Fibroblast of lung (primary cell): ENCODE measurements around the gene STARD3. TPM values are rescaled to one million over a fixed set of nuclear protein-coding genes. Genes with fewer than 3 reads are reported as not detected.

Source experiments
- DNase-seq, 2 donors: peaks; one replicate each; pipeline versions ENCODE4 v3.0.0 to v3.0.0-alpha.2; 2010; ENCODE audit warnings: low read depth in 2 of 2
- H2AFZ ChIP-seq: 2 replicates; pipeline ENCODE4 v1.5.1; 2012; ENCODE audit warnings: low read length, control low read depth, inconsistent platforms
- H3K27ac ChIP-seq: 2 replicates; pipeline ENCODE4 v1.5.1; 2011; ENCODE audit warnings: low read length, control low read depth; ENCODE audit not compliant: insufficient read depth
- H3K27me3 ChIP-seq: 2 replicates; pipeline ENCODE4 v1.5.1; 2011; ENCODE audit warnings: mild to moderate bottlenecking, low read length; ENCODE audit not compliant: control insufficient read depth, insufficient read depth
- H3K36me3 ChIP-seq: 2 replicates; pipeline ENCODE4 v1.5.1; 2011; ENCODE audit warnings: low read length; ENCODE audit not compliant: control insufficient read depth, insufficient read depth
- H3K4me1 ChIP-seq: 2 replicates; pipeline ENCODE4 v1.5.1; 2011; ENCODE audit warnings: low read length; ENCODE audit not compliant: control insufficient read depth, insufficient read depth; ENCODE audit errors: extremely low read depth
- H3K4me2 ChIP-seq: 2 replicates; pipeline ENCODE4 v1.5.1; 2011; ENCODE audit warnings: low read length, control low read depth; ENCODE audit not compliant: insufficient read depth; ENCODE audit errors: extremely low read depth
- H3K4me3 ChIP-seq, 4 experiments: fragments of 200-600 bp in 1 of 4; sonication (generic) in 1 of 4; replicated peaks in 1 of 4; 2 replicates each; pipeline ENCODE4 v1.5.1; 2011 to 2016; ENCODE audit warnings: low read length in 4 of 4, low read depth in 3 of 4, mild to moderate bottlenecking in 3 of 4, control low read depth in 2 of 4, inconsistent platforms in 1 of 4, mixed read lengths in 1 of 4; ENCODE audit not compliant: insufficient read depth in 1 of 4; ENCODE audit errors: control extremely low read depth in 1 of 4
- H3K79me2 ChIP-seq: 2 replicates; pipeline ENCODE4 v1.5.1; 2012; ENCODE audit warnings: mild to moderate bottlenecking, low read length, inconsistent platforms; ENCODE audit not compliant: control insufficient read depth, insufficient read depth
- H3K9ac ChIP-seq: 2 replicates; pipeline ENCODE4 v1.5.1; 2011; ENCODE audit warnings: mild to moderate bottlenecking, low read length, control low read depth; ENCODE audit not compliant: insufficient read depth
- H3K9me3 ChIP-seq: 2 replicates; pipeline ENCODE4 v1.5.1; 2012; ENCODE audit warnings: low read depth, low read length; ENCODE audit not compliant: control insufficient read depth, insufficient read depth
- H4K20me1 ChIP-seq: 2 replicates; pipeline ENCODE4 v1.5.1; 2011; ENCODE audit warnings: low read length; ENCODE audit not compliant: control insufficient read depth, insufficient read depth; ENCODE audit errors: extremely low read depth
- EZH2 ChIP-seq: IDR thresholded peaks from 2 replicates; pipeline ENCODE4 v1.5.1; 2012; ENCODE audit warnings: low read length, control low read depth, mild to moderate bottlenecking; ENCODE audit errors: missing control alignments
- polyA plus RNA-seq, 2 donors: library from polyadenylated mRNA; depleted of rRNA in 1 of 2; stranded (reverse) in 1 of 2; unstranded in 1 of 2; fragments of >200 nt; gene quantifications; 2 replicates each; pipeline ENCODE4 v1.2.1, GENCODE V29; 2011 to 2012; ENCODE audit warnings: missing spikeins in 1 of 2
- total RNA-seq: library from RNA; depleted of rRNA; stranded (reverse); fragments of >200 nt; gene quantifications from 2 replicates; pipeline ENCODE4 v1.2.1, GENCODE V29; 2014
- TF ChIP-seq, protein P1 (sequence below), 2 donors: IDR thresholded peaks in 1 of 2; conservative IDR thresholded peaks in 1 of 2; 1 replicate in 1 of 2; 2 replicates in 1 of 2; pipeline ENCODE4 v1.5.1; 2011 to 2012; ENCODE audit warnings: low read length in 2 of 2, control low read depth in 1 of 2, inconsistent platforms in 1 of 2, low read depth in 1 of 2, mild to moderate bottlenecking in 1 of 2

Gene STARD3
- total and polyA plus RNA-seq, 2 donors (not counting 1 experiment from before 2014, with no cell fraction given), result 30.4 to 31.7 TPM

- no peaks in the 10 kb centered on the region for H3K9me3 ChIP-seq
- no peak for TF ChIP-seq EZH2
- TF ChIP-seq, protein P1, sequence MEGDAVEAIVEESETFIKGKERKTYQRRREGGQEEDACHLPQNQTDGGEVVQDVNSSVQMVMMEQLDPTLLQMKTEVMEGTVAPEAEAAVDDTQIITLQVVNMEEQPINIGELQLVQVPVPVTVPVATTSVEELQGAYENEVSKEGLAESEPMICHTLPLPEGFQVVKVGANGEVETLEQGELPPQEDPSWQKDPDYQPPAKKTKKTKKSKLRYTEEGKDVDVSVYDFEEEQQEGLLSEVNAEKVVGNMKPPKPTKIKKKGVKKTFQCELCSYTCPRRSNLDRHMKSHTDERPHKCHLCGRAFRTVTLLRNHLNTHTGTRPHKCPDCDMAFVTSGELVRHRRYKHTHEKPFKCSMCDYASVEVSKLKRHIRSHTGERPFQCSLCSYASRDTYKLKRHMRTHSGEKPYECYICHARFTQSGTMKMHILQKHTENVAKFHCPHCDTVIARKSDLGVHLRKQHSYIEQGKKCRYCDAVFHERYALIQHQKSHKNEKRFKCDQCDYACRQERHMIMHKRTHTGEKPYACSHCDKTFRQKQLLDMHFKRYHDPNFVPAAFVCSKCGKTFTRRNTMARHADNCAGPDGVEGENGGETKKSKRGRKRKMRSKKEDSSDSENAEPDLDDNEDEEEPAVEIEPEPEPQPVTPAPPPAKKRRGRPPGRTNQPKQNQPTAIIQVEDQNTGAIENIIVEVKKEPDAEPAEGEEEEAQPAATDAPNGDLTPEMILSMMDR (conservative IDR thresholded peaks at IDR 0.05 in 1 of 2, IDR thresholded peaks at IDR 0.05 in 1 of 2; ENCODE audit: low read depth in 1 of 2, low read length in 2 of 2), result no peak
- no peak for DNase-seq
- H3K79me2 ChIP-seq, result peaks cover 4% of the 10 kb centered on the region
- no peak overlapping the region for H3K9ac ChIP-seq
- no peaks in the 10 kb centered on the region for H3K27me3 ChIP-seq
- no peak overlapping the region for H3K27ac ChIP-seq
- no peaks in the 10 kb centered on the region for H4K20me1 ChIP-seq
- no peak overlapping the region for H3K4me3 ChIP-seq
- H3K4me2 ChIP-seq, result no peak overlapping the region
- peaks cover 3% of the 10 kb centered on the region for H3K4me1 ChIP-seq
- H2AFZ ChIP-seq, result no peak overlapping the region
- no peaks in the 10 kb centered on the region for H3K36me3 ChIP-seq
These were observed 10.3 kb downstream of the STARD3 start for GRCh38 chr17:39647256-39647655.

DNA sequence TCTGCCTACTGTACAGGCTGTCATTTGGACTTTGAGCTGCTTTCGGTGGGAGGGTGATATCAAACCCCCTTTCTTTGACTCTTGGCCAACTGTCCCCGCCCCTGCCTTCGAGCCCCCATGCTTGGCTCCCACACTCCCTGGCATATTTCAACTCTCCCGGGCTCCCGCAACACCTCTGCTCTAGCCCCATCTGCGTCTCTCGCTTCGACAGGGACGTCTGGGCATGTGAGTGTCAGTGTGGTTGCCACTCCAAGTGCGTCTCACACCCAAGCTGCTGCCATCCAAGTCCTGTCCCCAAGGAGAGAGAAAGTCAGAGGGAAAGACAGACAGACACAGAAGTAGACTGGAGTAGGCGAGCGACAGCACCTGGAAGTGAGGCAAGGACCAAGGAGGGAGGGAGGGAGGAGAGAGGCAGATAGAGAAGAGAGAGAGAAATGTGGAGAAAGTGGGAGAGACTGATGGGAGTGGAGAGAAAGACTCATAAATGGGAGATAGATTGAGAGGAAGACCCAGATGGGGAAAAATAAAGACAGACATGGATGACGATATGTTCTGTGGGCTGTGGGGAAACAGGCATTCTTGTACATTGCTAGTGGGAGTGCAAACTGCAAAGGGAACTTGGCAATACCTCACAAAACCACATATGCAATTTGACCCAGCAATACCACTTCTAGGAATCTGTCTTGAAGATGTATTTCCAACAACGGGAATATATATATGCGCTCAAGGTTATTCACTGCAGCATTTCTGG lies 11.8 kb downstream of the STARD3 start:
- H3K79me2 ChIP-seq, result peaks cover 4% of the 10 kb centered on the region
- no peak overlapping the region for H3K9ac ChIP-seq
- no peak overlapping the region for H2AFZ ChIP-seq
- H3K4me1 ChIP-seq, result no peaks in the 10 kb centered on the region
- no peaks in the 10 kb centered on the region for H3K36me3 ChIP-seq
- no peak overlapping the region for H3K27ac ChIP-seq
- no peaks in the 10 kb centered on the region for H3K9me3 ChIP-seq
- no peaks in the 10 kb centered on the region for H3K27me3 ChIP-seq
- DNase-seq, result peak; percentile 78
- no peak overlapping the region for H3K4me3 ChIP-seq
- TF ChIP-seq EZH2, result no peak
- TF ChIP-seq, protein P1 (conservative IDR thresholded peaks at IDR 0.05 in 1 of 2, IDR thresholded peaks at IDR 0.05 in 1 of 2; ENCODE audit: low read depth in 1 of 2, low read length in 2 of 2), result no peak
- no peak overlapping the region for H3K4me2 ChIP-seq
- H4K20me1 ChIP-seq, result no peaks in the 10 kb centered on the region

GRCh38 chr17:39650121-39650579 lies 13.2 kb downstream of the STARD3 start:
- Histone ChIP-seq H3K27me3 (no peaks in the 10 kb centered on the region), H3K27ac (no peak overlapping the region), H3K4me1 (no peaks in the 10 kb centered on the region), H3K4me3 (no peak overlapping the region), H3K4me2 (no peak overlapping the region), H3K79me2 (no peaks in the 10 kb centered on the region), H3K9me3 (no peaks in the 10 kb centered on the region), H3K9ac (no peak overlapping the region), H3K36me3 (no peaks in the 10 kb centered on the region), H2AFZ (no peak overlapping the region), H4K20me1 (no peaks in the 10 kb centered on the region)
- peak in 1 of 2 donors; percentile 37 for DNase-seq
- no peak for TF ChIP-seq EZH2
- TF ChIP-seq, protein P1 (conservative IDR thresholded peaks at IDR 0.05 in 1 of 2, IDR thresholded peaks at IDR 0.05 in 1 of 2; ENCODE audit: low read depth in 1 of 2, low read length in 2 of 2), result no peak
